ENCODE results near the gene CACNA1G. TPM values are rescaled to one million over a fixed set of nuclear protein-coding genes. Genes with fewer than 3 reads are reported as not detected.

The CACNA1G gene
- total and polyA plus RNA-seq, 8 donors: 0.50 to 38.2 (median 19.5) TPM

DNA sequence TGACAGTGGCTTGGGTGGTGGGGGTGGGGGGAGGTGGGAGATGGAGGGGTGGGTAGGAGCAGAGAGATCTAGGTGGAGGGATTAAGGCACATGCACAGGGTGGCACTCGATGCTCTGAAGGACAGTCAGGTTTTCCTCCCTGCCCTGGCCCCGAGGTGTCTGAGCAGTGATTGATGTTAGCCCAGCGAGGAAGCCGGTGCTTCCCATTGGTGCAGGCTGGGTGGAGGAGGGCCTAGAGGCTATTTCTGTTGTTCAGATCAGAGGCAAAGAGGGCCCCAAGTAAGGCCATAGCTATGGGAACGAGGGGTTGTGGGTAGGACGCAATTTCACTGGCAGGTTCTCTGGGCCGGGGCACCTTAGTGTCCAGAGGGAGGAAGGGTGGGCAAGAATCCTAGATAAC is 23.1 kb downstream of the CACNA1G start:
- Histone ChIP-seq H3K4me3 (no peak overlapping the region), H3K4me1 (peaks cover 1 to 2% of the 10 kb centered on the region in 2 donors), H3K27ac (no peak overlapping the region), H3K9me3 (no peaks in the 10 kb centered on the region), H3K36me3 (no peaks in the 10 kb centered on the region), H3K27me3 (peaks cover 0 to 18% of the 10 kb centered on the region in 2 donors)
- TF ChIP-seq, protein P1, sequence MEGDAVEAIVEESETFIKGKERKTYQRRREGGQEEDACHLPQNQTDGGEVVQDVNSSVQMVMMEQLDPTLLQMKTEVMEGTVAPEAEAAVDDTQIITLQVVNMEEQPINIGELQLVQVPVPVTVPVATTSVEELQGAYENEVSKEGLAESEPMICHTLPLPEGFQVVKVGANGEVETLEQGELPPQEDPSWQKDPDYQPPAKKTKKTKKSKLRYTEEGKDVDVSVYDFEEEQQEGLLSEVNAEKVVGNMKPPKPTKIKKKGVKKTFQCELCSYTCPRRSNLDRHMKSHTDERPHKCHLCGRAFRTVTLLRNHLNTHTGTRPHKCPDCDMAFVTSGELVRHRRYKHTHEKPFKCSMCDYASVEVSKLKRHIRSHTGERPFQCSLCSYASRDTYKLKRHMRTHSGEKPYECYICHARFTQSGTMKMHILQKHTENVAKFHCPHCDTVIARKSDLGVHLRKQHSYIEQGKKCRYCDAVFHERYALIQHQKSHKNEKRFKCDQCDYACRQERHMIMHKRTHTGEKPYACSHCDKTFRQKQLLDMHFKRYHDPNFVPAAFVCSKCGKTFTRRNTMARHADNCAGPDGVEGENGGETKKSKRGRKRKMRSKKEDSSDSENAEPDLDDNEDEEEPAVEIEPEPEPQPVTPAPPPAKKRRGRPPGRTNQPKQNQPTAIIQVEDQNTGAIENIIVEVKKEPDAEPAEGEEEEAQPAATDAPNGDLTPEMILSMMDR (IDR thresholded peaks at IDR 0.05): no peak
- peak in 1 of 4 donors; percentile 27 for DNase-seq
- intact Hi-C loops (cut with DNase I): no loop called here
- ATAC-seq: no peak

DNA sequence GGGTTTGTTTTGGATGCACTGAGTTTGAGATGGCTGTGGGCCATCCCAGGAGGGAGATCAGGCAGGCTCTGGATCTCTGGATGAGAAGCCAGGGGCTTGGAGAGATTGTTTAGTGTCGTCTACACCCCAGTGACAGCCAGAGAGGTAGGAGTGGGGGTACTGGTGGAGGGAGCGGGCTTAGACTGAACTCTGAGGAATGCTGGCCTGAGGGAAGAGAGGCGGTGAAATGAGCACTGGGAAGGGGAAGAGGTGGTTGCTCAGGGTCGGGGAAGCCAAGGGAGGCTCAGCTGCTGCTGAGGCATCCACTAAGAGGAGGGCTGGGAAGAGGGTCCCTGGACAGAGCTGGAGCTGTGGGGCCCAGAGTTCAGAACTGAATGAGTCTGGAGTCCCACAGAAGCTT is 23.6 kb downstream of the CACNA1G start:
- peaks cover 0 to 15% of the 10 kb centered on the region in 2 donors for H3K27me3 ChIP-seq
- ATAC-seq: no peak
- H3K36me3 ChIP-seq: no peaks in the 10 kb centered on the region
- H3K27ac ChIP-seq: no peak overlapping the region
- TF ChIP-seq, protein P1 (IDR thresholded peaks at IDR 0.05): no peak
- no peaks in the 10 kb centered on the region for H3K9me3 ChIP-seq
- peak in 1 of 4 donors; percentile 17 for DNase-seq
- intact Hi-C loops (cut with DNase I): no loop called here
- H3K4me1 ChIP-seq: peaks cover 6 to 7% of the 10 kb centered on the region in 2 donors
- no peak overlapping the region for H3K4me3 ChIP-seq

DNA sequence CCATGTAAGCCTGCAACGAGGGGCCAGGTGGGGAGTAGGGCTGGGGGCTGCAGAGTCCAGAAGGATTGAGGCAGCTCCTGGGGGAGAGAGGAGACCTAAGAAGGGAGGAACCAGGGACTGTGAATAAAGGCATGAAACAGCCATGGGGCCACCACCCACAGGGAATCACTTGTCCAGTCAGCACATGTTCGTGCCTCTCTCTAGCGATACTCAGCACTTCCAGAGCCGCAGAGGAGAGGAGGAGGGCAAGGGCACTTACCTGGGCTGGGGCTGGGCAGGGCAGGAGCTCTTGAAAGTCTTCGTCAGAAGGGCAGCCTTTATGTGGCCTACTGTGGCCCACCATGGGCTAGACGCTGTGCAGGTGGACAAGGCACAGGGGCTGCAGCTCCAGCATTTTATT is 24.2 kb downstream of the CACNA1G start:
- Histone ChIP-seq H3K4me1 (peaks cover 7 to 11% of the 10 kb centered on the region in 2 donors), H3K36me3 (no peaks in the 10 kb centered on the region), H3K27me3 (peaks cover 0 to 9% of the 10 kb centered on the region in 2 donors), H3K4me3 (no peak overlapping the region), H3K27ac (no peak overlapping the region), H3K9me3 (no peaks in the 10 kb centered on the region)
- TF ChIP-seq, protein P1 (IDR thresholded peaks at IDR 0.05): no peak
- intact Hi-C loops (cut with DNase I): no loop called here
- DNase-seq: peak in 1 of 4 donors; percentile 43
- peak; percentile 79 for ATAC-seq

DNA sequence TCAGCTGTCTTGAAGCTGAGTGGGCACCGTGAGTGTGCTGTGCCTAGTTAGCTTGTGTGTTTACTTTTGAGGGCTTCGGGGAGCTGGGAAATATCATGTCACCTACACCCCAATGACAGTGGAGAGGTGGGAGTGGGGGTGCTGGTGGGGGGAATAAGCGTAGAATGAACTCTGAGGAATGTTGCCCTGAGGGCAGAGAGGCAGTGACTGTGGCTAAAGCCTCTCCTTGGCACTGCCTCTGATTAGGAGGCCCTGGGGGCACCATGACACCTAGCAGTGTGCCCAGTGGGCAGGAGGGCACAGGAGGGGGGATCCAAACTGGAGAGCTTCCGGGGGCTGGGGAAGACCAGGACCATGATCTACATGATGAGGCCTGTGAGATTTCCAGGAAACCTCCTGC is 24.8 kb downstream of the CACNA1G start:
- DNase-seq (no peak), ATAC-seq (no peak)
- Histone ChIP-seq H3K4me1 (peaks cover 7 to 14% of the 10 kb centered on the region in 2 donors), H3K27ac (no peak overlapping the region), H3K27me3 (peaks cover 0 to 3% of the 10 kb centered on the region in 2 donors), H3K9me3 (no peaks in the 10 kb centered on the region), H3K36me3 (no peaks in the 10 kb centered on the region), H3K4me3 (no peak overlapping the region)
- intact Hi-C loops (cut with DNase I): no loop called here
- TF ChIP-seq, protein P1 (IDR thresholded peaks at IDR 0.05): no peak

DNA sequence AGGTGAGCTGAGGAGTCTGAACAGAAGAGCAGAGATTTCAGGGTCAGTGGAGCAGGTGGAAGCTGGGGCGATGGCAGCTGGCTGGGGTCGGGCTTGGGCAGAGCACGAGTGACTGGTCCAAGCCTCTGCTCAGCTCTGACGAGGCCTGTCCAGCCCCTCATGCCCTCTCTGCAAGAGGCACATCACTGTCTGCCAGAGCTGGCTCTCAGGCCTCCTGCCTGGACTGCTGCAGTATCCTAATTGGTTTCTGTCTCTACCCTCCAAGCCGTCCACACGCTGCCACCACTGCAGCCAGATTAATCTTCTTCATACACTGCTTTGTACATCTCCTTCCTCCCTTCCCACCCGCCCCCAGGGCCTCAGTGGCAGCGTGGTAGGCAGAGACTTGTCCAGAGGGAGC is 25.4 kb downstream of the CACNA1G start:
- Histone ChIP-seq H3K4me1 (peaks cover 7 to 14% of the 10 kb centered on the region in 2 donors), H3K36me3 (no peaks in the 10 kb centered on the region), H3K27me3 (no peaks in the 10 kb centered on the region), H3K4me3 (no peak overlapping the region), H3K9me3 (no peaks in the 10 kb centered on the region), H3K27ac (no peak overlapping the region)
- intact Hi-C loops (cut with DNase I): no loop called here
- no peak for ATAC-seq
- TF ChIP-seq, protein P1 (IDR thresholded peaks at IDR 0.05): no peak
- peak in 1 of 4 donors; percentile 48 for DNase-seq

Data from left lung (tissue), 10 donors.